Smooth muscle cell (in vitro differentiated cells): ENCODE measurements around the gene APC. TPM values are rescaled to one million over a fixed set of nuclear protein-coding genes. Genes with fewer than 3 reads are reported as not detected.

Source experiments
- DNase-seq: peaks from one replicate; lab custom pipeline; 2025; ENCODE audit not compliant: unreplicated experiment; lab: John Stamatoyannopoulos, UW
- H2AFZ ChIP-seq: fragments of 200-600 bp; sonication (generic); 2 replicates; pipeline ENCODE4 v1.6.0; 2016; ENCODE audit warnings: antibody characterized with exemption, low read depth, mild to moderate bottlenecking
- H3F3A ChIP-seq: fragments of 200-600 bp; sonication (generic); 2 replicates; pipeline ENCODE4 v1.6.0; 2017; ENCODE audit warnings: antibody characterized with exemption, low read depth
- H3K27ac ChIP-seq: fragments of 200-600 bp; sonication (generic); 2 replicates; pipeline ENCODE4 v1.5.1; 2016; ENCODE audit warnings: low read depth, mild to moderate bottlenecking
- H3K27me3 ChIP-seq: fragments of 200-600 bp; sonication (generic); 2 replicates; pipeline ENCODE4 v1.6.1; 2016; ENCODE audit warnings: low read depth, mild to moderate bottlenecking
- H3K36me3 ChIP-seq: fragments of 200-600 bp; sonication (generic); 2 replicates; pipeline ENCODE4 v1.5.1; 2016; ENCODE audit warnings: low read depth
- H3K4me1 ChIP-seq: fragments of 200-600 bp; sonication (generic); 2 replicates; pipeline ENCODE4 v1.5.1; 2016; ENCODE audit warnings: low read depth
- H3K4me2 ChIP-seq: fragments of 200-600 bp; sonication (generic); 2 replicates; pipeline ENCODE4 v1.6.0; 2016; ENCODE audit warnings: mild to moderate bottlenecking
- H3K4me3 ChIP-seq: fragments of 200-600 bp; sonication (generic); 2 replicates; pipeline ENCODE4 v1.5.1; 2016; ENCODE audit warnings: mild to moderate bottlenecking
- H3K79me2 ChIP-seq: fragments of 200-600 bp; sonication (generic); 2 replicates; pipeline ENCODE4 v1.6.0; 2016; ENCODE audit warnings: low read depth, mild to moderate bottlenecking
- H3K9ac ChIP-seq: fragments of 200-600 bp; sonication (generic); 2 replicates; pipeline ENCODE4 v1.6.0; 2016; ENCODE audit warnings: low read depth
- H3K9me3 ChIP-seq: fragments of 200-600 bp; sonication (generic); replicated peaks from 2 replicates; pipeline ENCODE4 v1.5.1; 2016; ENCODE audit warnings: low read depth
- H4K20me1 ChIP-seq: fragments of 200-600 bp; sonication (generic); 2 replicates; pipeline ENCODE4 v1.6.0; 2016; ENCODE audit warnings: low read depth
- CTCF ChIP-seq: fragments of 200-600 bp; sonication (generic); IDR thresholded peaks from 2 replicates; pipeline ENCODE4 v1.5.1; 2017; ENCODE audit warnings: borderline replicate concordance, mild to moderate bottlenecking, antibody characterized with exemption; ENCODE audit not compliant: insufficient read depth, poor library complexity, severe bottlenecking
- WGBS: methylation state at CpG from one replicate; pipeline ENCODE4 v1.1.7; 2016; ENCODE audit warnings: low lambda C conversion rate; 5-methylcytosine and 5-hydroxymethylcytosine counted together
- polyA plus RNA-seq: library from polyadenylated mRNA; unstranded; fragments of >200 nt; fragmentation: Nextera tagmentation; extraction: Ambion mirVana; gene quantifications from 2 replicates; pipeline ENCODE4 v1.2.1, GENCODE V29; 2016
- total RNA-seq: library from RNA; depleted of rRNA; stranded (reverse); fragments of >200 nt; gene quantifications from 2 replicates; pipeline ENCODE4 v1.2.3, GENCODE V29; 2014

The APC gene
- total and polyA plus RNA-seq, 2 experiments from 2014 or later, result 9.1 to 36.7 TPM

DNA sequence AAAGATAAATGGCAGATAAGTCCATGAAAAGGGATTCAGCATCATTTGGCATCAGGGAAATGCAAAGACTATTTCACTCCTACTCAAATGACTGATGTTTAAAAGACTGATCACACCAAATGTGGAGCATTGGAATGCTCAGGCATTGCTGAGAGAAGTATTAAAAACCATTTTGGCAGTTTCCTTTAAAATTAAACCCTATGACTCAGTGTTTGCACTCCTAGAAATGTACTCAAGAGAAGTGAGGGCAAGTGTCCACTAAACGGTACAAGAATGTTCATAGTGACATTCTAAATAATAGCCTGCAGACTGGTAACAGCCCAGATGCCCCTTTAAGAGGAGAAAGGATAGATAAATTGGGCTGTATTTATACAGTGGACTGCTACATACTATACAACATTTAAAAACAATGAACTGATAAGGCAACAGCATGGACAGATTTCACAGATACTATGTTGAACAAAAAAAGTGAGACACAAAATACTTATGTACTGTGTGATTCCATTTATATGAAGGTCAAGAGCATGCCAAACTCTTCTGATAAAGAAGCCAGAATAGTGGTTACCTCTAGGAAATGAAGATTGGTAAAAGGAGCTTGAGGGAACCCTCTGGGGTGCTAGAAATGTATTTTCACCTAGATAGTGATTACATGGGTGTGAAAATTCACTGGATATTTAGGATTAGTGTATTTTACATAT lies 24.6 kb downstream of the APC start:
- Histone ChIP-seq H3K27ac (no peak overlapping the region), H3K4me1 (no peaks in the 10 kb centered on the region), H3K79me2 (no peaks in the 10 kb centered on the region), H3K9ac (no peak overlapping the region), H3K4me2 (no peak overlapping the region), H4K20me1 (no peaks in the 10 kb centered on the region), H3K4me3 (no peak overlapping the region), H3K27me3 (no peaks in the 10 kb centered on the region), H3F3A (no peaks in the 10 kb centered on the region), H3K36me3 (peaks cover 2% of the 10 kb centered on the region), H2AFZ (no peak overlapping the region), H3K9me3 (no peaks in the 10 kb centered on the region)
- WGBS, result 32% methylated on average over 1 of the region's 1 CpG
- DNase-seq, result no peak
- no peak for TF ChIP-seq CTCF

DNA sequence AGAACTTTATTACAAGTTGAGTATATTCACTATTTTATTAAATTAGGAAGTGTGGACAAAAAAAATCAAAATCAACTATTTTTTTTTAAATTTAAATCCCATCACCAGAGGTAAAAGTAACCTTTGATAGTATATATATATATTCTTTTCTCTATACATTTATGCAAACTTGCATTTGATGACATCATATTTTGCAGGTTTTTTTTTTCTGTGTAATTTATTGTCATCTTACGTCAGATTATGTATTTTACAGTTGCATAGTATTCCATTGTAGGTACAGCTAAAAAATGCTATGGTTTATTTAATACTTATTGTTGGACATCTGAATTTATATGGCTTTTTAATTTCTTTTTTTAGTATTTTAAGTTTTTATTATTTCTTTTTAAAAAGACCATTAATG lies 25.5 kb downstream of the APC start:
- Histone ChIP-seq H3K27me3 (no peaks in the 10 kb centered on the region), H3K27ac (no peak overlapping the region), H3K9ac (no peak overlapping the region), H3K9me3 (no peaks in the 10 kb centered on the region), H3F3A (no peaks in the 10 kb centered on the region), H3K36me3 (peaks cover 2% of the 10 kb centered on the region), H3K4me1 (no peaks in the 10 kb centered on the region), H3K79me2 (no peaks in the 10 kb centered on the region), H3K4me2 (no peak overlapping the region), H3K4me3 (no peak overlapping the region), H4K20me1 (no peaks in the 10 kb centered on the region), H2AFZ (no peak overlapping the region)
- WGBS, result 100% methylated on average over 1 of the region's 1 CpG
- no peak for TF ChIP-seq CTCF
- no peak for DNase-seq

DNA sequence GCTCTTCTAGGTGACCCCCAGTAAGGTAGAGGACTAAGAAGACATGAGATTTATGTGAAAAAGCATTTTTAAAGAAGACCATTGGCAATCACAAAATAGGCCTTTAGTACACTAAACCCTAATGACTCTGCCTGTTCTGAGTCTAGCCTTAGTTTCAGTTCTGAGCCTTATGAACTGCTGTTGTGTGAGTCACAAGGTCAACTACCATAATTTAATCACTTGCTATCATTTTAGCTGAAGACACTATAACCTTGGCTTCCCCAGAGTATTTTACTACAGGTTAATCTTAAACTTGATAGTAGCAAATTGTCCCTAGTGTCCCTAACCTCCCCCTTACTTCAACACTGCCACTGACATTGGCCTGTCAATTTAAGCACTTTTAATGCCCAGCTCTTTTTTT lies 34.4 kb downstream of the APC start:
- Histone ChIP-seq H3K4me2 (no peak overlapping the region), H3K4me3 (no peak overlapping the region), H3K9ac (no peak overlapping the region), H3F3A (no peaks in the 10 kb centered on the region), H3K4me1 (no peaks in the 10 kb centered on the region), H3K36me3 (peaks cover 4% of the 10 kb centered on the region), H3K27ac (no peak overlapping the region), H3K9me3 (no peaks in the 10 kb centered on the region), H4K20me1 (no peaks in the 10 kb centered on the region), H3K79me2 (no peaks in the 10 kb centered on the region), H3K27me3 (no peaks in the 10 kb centered on the region), H2AFZ (no peak overlapping the region)
- no peak for DNase-seq
- TF ChIP-seq CTCF, result no peak

DNA sequence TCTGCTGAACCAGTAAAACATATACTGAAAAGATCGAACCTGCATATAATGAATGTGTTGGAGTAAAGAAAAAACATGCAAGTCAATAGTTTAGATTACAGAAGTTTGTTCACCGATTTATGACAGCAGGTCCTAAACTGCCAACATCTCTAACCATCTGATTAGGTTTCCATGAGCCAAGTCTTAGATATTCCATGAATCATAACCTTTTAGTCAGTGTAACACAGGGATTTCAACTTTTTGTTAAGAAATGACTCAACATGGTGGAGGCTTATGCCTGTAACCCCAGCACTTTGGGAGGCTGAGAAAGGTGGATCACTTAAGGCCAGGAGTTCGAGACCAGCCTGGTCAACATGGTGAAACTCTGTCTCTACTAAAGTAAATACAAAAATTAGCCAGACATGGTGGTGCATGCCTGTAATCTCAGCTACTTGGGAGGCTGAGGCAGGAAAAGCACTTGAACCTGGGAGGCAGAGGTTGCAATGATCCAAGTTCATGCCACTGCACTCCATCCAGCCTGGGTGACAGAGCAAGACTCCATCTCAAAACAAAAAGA lies 38.7 kb downstream of the APC start:
- DNase-seq, result no peak
- H3K9ac ChIP-seq, result no peak overlapping the region
- H4K20me1 ChIP-seq, result no peaks in the 10 kb centered on the region
- no peak overlapping the region for H2AFZ ChIP-seq
- no peaks in the 10 kb centered on the region for H3K27me3 ChIP-seq
- no peaks in the 10 kb centered on the region for H3K79me2 ChIP-seq
- TF ChIP-seq CTCF, result no peak
- no peaks in the 10 kb centered on the region for H3F3A ChIP-seq
- H3K36me3 ChIP-seq, result peaks cover 4% of the 10 kb centered on the region
- H3K4me2 ChIP-seq, result no peak overlapping the region
- H3K4me1 ChIP-seq, result no peaks in the 10 kb centered on the region
- no peaks in the 10 kb centered on the region for H3K9me3 ChIP-seq
- no peak overlapping the region for H3K4me3 ChIP-seq
- WGBS, result 96% methylated on average over 3 of the region's 3 CpGs
- no peak overlapping the region for H3K27ac ChIP-seq
